GDM1 (cell line): ENCODE data around the gene STAT5A.
"Not testable (repeated sequence)": the region's sequence is repeated elsewhere in the genome, so short reads cannot be mapped to it uniquely, and the experiment has no call there.

ENCODE experiments used
- DNase-seq: peaks from one replicate; lab custom pipeline; 2025; lab: John Stamatoyannopoulos, UW

Gene STAT5A

GRCh38 chr17:42308446-42308845 lies 20.1 kb downstream of the STAT5A start:
- DNase-seq: no peak

- DNase-seq: no peak
These were observed 20.8 kb downstream of the STAT5A start for GRCh38 chr17:42309142-42309541.

- DNase-seq: no peak
These were observed 21.9 kb downstream of the STAT5A start for GRCh38 chr17:42309986-42310786.

- no peak for DNase-seq
These were observed 22.5 kb downstream of the STAT5A start for GRCh38 chr17:42310787-42311215.

- DNase-seq: no peak
These were observed 23.1 kb downstream of the STAT5A start for GRCh38 chr17:42311240-42312034.

- DNase-seq: no peak
These were observed 23.7 kb downstream of the STAT5A start for GRCh38 chr17:42312035-42312284.

- DNase-seq: no peak
These were observed 24.2 kb downstream of the STAT5A start for GRCh38 chr17:42312285-42313130.

GRCh38 chr17:42313389-42313772 lies 25.1 kb downstream of the STAT5A start:
- no peak for DNase-seq

- DNase-seq: no peak
These were observed 25.7 kb downstream of the STAT5A start for GRCh38 chr17:42313773-42314566.

GRCh38 chr17:42315402-42316156 lies 27.3 kb downstream of the STAT5A start:
- no peak for DNase-seq

GRCh38 chr17:42316755-42317154 lies 28.5 kb downstream of the STAT5A start:
- DNase-seq: no peak

- DNase-seq: no peak
These were observed 29.1 kb downstream of the STAT5A start for GRCh38 chr17:42317266-42317845.

- not testable (repeated sequence) for DNase-seq
These were observed 29.7 kb downstream of the STAT5A start for GRCh38 chr17:42317967-42318366.

- no peak for DNase-seq
These were observed 33.3 kb downstream of the STAT5A start for GRCh38 chr17:42321555-42321954.

- DNase-seq: peak; percentile 89
These were observed 34.3 kb downstream of the STAT5A start for GRCh38 chr17:42322382-42323267.

- no peak for DNase-seq
These were observed 35.0 kb downstream of the STAT5A start for GRCh38 chr17:42323268-42323773.

- no peak for DNase-seq
These were observed 36.7 kb downstream of the STAT5A start for GRCh38 chr17:42325026-42325425.

GRCh38 chr17:42329025-42329976 lies 41.0 kb downstream of the STAT5A start:
- no peak for DNase-seq
